ENCODE measurements around the gene ECT2L.

ECT2L gene

GRCh38 chr6:138891255-138891986 lies 95.5 kb downstream of the ECT2L start:
- ATAC-seq: no peak
- TF ChIP-seq ZFP3 (CRISPR knock-in tag; IDR thresholded peaks at IDR 0.05): no peak
- no peak for TF ChIP-seq SNAI2 (CRISPR knock-in tag; IDR thresholded peaks at IDR 0.05)
- no peak for TF ChIP-seq OSR1 (CRISPR knock-in tag; IDR thresholded peaks at IDR 0.05)
- TF ChIP-seq PPARA (CRISPR knock-in tag; IDR thresholded peaks at IDR 0.05; ENCODE audit: borderline replicate concordance): no peak
- TF ChIP-seq ESRRG (CRISPR knock-in tag; IDR thresholded peaks at IDR 0.05): no peak
- no peak for TF ChIP-seq CSDC2 (CRISPR knock-in tag; IDR thresholded peaks at IDR 0.05)
- no peak for TF ChIP-seq RARB (CRISPR knock-in tag; IDR thresholded peaks at IDR 0.05)
- no peak for TF ChIP-seq ZFP30 (CRISPR knock-in tag; IDR thresholded peaks at IDR 0.05)
- no peak for TF ChIP-seq POU6F1 (CRISPR knock-in tag; IDR thresholded peaks at IDR 0.05; ENCODE audit: borderline replicate concordance, low read depth)
- TF ChIP-seq ZC3H10 (CRISPR knock-in tag; IDR thresholded peaks at IDR 0.05): no peak
- no peak for TF ChIP-seq ARNTL (CRISPR knock-in tag; IDR thresholded peaks at IDR 0.05; ENCODE audit: borderline replicate concordance, low read depth)
- TF ChIP-seq CREB5 (CRISPR knock-in tag; IDR thresholded peaks at IDR 0.05; ENCODE audit: low read depth): no peak
- no peak for TF ChIP-seq TOX (CRISPR knock-in tag; IDR thresholded peaks at IDR 0.05; ENCODE audit: borderline replicate concordance)
- no peak for TF ChIP-seq TCF4 (CRISPR knock-in tag; IDR thresholded peaks at IDR 0.05; ENCODE audit: borderline replicate concordance)
- TF ChIP-seq ZNF70 (CRISPR knock-in tag; IDR thresholded peaks at IDR 0.05): no peak
- TF ChIP-seq ZNF8 (CRISPR knock-in tag; IDR thresholded peaks at IDR 0.05): no peak
- TF ChIP-seq GLIS3 (CRISPR knock-in tag; IDR thresholded peaks at IDR 0.05): no peak

GRCh38 chr6:138896104-138896756 lies 100.3 kb downstream of the ECT2L start:
- TF ChIP-seq ZFP30 (CRISPR knock-in tag; IDR thresholded peaks at IDR 0.05) (no peak), ZNF8 (CRISPR knock-in tag; IDR thresholded peaks at IDR 0.05) (no peak)
- no peak for ATAC-seq

DNA sequence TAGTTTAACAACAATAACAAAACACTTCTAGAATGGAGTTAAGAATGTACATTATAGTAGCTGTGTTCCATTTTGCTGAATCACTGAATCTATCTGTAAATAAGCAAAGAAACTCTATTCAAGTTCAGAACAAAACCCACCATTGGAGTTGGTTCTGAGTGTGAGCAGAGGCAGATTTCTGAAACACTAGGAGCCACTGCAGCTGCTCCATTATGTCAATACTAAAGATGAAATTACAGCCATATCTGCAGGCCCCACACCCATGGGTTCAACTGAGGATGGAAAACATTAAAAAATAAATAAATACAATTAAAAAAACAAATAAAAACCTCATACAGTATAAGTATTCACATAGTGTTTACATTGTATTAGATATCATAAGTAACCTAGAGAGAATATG lies 101.1 kb downstream of the ECT2L start:
- TF ChIP-seq TOX (CRISPR knock-in tag; IDR thresholded peaks at IDR 0.05; ENCODE audit: borderline replicate concordance): no peak
- no peak for TF ChIP-seq TCF4 (CRISPR knock-in tag; IDR thresholded peaks at IDR 0.05; ENCODE audit: borderline replicate concordance)
- no peak for TF ChIP-seq GLIS3 (CRISPR knock-in tag; IDR thresholded peaks at IDR 0.05)
- TF ChIP-seq ZFP3 (CRISPR knock-in tag; IDR thresholded peaks at IDR 0.05): no peak
- no peak for TF ChIP-seq CREB5 (CRISPR knock-in tag; IDR thresholded peaks at IDR 0.05; ENCODE audit: low read depth)
- no peak for TF ChIP-seq PPARA (CRISPR knock-in tag; IDR thresholded peaks at IDR 0.05; ENCODE audit: borderline replicate concordance)
- TF ChIP-seq ZC3H10 (CRISPR knock-in tag; IDR thresholded peaks at IDR 0.05): no peak
- no peak for TF ChIP-seq CSDC2 (CRISPR knock-in tag; IDR thresholded peaks at IDR 0.05)
- no peak for TF ChIP-seq ZNF8 (CRISPR knock-in tag; IDR thresholded peaks at IDR 0.05)
- ATAC-seq: no peak

DNA sequence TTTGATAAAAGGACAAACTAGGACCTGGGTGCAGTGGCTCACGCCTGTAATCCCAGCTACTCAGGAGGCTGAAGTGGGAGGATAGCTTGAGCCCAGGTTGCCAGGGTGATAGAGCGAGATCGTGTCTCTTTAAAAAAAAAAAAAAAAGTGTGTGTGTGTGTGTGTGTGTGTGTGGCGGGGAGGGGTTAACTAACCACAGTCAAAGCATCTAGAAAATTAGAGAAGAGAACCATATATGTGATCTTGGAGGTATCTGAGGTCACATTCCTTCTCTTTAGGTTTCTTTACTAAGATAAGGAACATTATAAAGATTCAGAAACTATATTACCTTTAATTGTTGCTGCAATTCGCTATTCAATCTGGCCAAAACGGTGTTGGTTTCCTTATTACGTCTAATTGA lies 111.3 kb downstream of the ECT2L start:
- no peak for ATAC-seq
- TF ChIP-seq ZNF70 (CRISPR knock-in tag; IDR thresholded peaks at IDR 0.05): no peak
- TF ChIP-seq SNAI2 (CRISPR knock-in tag; IDR thresholded peaks at IDR 0.05): no peak
- no peak for TF ChIP-seq CSDC2 (CRISPR knock-in tag; IDR thresholded peaks at IDR 0.05)
- TF ChIP-seq TCF4 (CRISPR knock-in tag; IDR thresholded peaks at IDR 0.05; ENCODE audit: borderline replicate concordance): no peak
- TF ChIP-seq ZNF565 (CRISPR knock-in tag; conservative IDR thresholded peaks at IDR 0.05; ENCODE audit: low read depth): no peak
- no peak for TF ChIP-seq RARB (CRISPR knock-in tag; IDR thresholded peaks at IDR 0.05)
- no peak for TF ChIP-seq ZFP30 (CRISPR knock-in tag; IDR thresholded peaks at IDR 0.05)
- TF ChIP-seq POU6F1 (CRISPR knock-in tag; IDR thresholded peaks at IDR 0.05; ENCODE audit: borderline replicate concordance, low read depth): no peak
- no peak for TF ChIP-seq ZC3H10 (CRISPR knock-in tag; IDR thresholded peaks at IDR 0.05)
- no peak for TF ChIP-seq TSHZ2 (CRISPR knock-in tag; IDR thresholded peaks at IDR 0.05)

Measured in SK-N-SH treated with all-trans-retinoic acid at 6 μM for 48 hours (cell line).